ENCODE measurements around the gene TEX54. TPM values are rescaled to one million over a fixed set of nuclear protein-coding genes. Genes with fewer than 3 reads are reported as not detected.

TEX54 gene
- total and polyA plus RNA-seq, 2 of the 13 experiments (the other 11 are each of a cell fraction or from before 2014, with no cell fraction given) = not detected

DNA sequence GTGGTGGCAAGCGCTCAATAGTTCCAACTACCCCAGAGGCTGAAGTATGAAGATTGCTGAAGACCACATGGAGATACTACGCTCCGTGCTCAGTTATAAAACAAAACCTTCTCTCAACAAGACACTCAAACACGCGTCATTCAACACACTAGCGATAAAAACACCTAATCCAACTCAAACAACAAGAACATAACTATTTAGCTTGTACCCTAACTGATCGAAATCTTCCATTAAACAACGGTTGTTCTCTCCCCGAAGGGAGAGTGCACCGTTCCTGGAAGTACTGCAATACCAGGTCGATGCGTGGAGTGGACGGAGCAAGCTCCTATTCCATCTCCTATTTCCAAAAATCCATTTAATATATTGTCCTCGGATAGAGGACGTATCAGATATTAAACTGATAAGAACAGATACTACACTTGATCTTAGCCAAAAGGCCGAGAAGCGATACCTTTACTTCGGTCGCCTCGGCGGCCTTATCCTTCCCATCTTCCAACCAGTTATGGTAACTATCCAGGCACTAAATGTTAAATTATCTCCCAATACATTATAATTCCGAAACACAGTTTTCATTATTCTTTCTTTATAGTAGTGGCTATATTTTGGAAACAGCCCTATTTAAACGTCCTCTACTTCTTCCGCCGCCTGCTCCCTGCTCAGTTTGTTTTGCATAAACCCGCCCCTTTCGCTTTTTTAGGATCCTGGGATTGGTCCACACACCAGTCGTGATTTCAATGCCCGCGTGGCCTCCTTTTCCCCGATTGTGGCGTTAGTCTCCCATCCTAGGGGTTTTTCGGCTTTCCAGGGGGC, 8.9 kb upstream of the TEX54 start (continued):
- TF ChIP-seq ZNF354B (CRISPR knock-in tag; IDR thresholded peaks at IDR 0.05) (peak; percentile 66; the same call in 1 of the 2 replicates), POLR2A (IDR thresholded peaks at IDR 0.05; ENCODE audit: insufficient read depth in 1 of 2, low read depth in 2 of 2, low read length in 2 of 2) (peak; percentile 99 to 100), SAFB2 (CRISPR knock-in tag; IDR thresholded peaks at IDR 0.05; ENCODE audit: borderline replicate concordance, low read depth) (peak; percentile 68; the same call in 1 of the 2 replicates), ZSCAN9 (CRISPR knock-in tag; IDR thresholded peaks at IDR 0.05; ENCODE audit: borderline replicate concordance) (peak; percentile 99), HMGA1 (CRISPR knock-in tag; conservative IDR thresholded peaks at IDR 0.05) (no peak), ZNF564 (CRISPR knock-in tag; IDR thresholded peaks at IDR 0.05) (peak; percentile 91), ZNF460 (CRISPR knock-in tag; IDR thresholded peaks at IDR 0.05; ENCODE audit: borderline replicate concordance) (no peak; the same call in 1 of the 2 replicates), ZNF83 (CRISPR knock-in tag; IDR thresholded peaks at IDR 0.05; ENCODE audit: borderline replicate concordance) (no peak), ZNF782 (CRISPR knock-in tag; IDR thresholded peaks at IDR 0.05; ENCODE audit: borderline replicate concordance) (no peak; the same call in 1 of the 2 replicates), ZNF768 (CRISPR knock-in tag; IDR thresholded peaks at IDR 0.05) (no peak; the same call in 1 of the 2 replicates), MBNL3 (CRISPR knock-in tag; conservative IDR thresholded peaks at IDR 0.05) (no peak; the same call in 1 of the 2 replicates), ZNF563 (CRISPR knock-in tag; IDR thresholded peaks at IDR 0.05) (0 out of 2 replicates have a peak, but pooled peaks have one; percentile 35), HHEX (CRISPR knock-in tag; IDR thresholded peaks at IDR 0.05) (peak; percentile 25; the same call in 1 of the 2 replicates), ZNF326 (CRISPR knock-in tag; IDR thresholded peaks at IDR 0.05; ENCODE audit: borderline replicate concordance) (peak; percentile 91; the same call in 1 of the 2 replicates), WIZ (CRISPR knock-in tag; IDR thresholded peaks at IDR 0.05) (no peak), ZNF12 (CRISPR knock-in tag; IDR thresholded peaks at IDR 0.05) (peak; percentile 79), ZSCAN29 (CRISPR knock-in tag; conservative IDR thresholded peaks at IDR 0.05) (no peak; the same call in 1 of the 2 replicates), ATM (IDR thresholded peaks at IDR 0.05; ENCODE audit: borderline replicate concordance) (0 out of 2 replicates have a peak, but pooled peaks have one; percentile 56), ZFP82 (CRISPR knock-in tag; IDR thresholded peaks at IDR 0.05; ENCODE audit: borderline replicate concordance) (no peak; the same call in 1 of the 2 replicates)
- TF ChIP-seq, protein P1, sequence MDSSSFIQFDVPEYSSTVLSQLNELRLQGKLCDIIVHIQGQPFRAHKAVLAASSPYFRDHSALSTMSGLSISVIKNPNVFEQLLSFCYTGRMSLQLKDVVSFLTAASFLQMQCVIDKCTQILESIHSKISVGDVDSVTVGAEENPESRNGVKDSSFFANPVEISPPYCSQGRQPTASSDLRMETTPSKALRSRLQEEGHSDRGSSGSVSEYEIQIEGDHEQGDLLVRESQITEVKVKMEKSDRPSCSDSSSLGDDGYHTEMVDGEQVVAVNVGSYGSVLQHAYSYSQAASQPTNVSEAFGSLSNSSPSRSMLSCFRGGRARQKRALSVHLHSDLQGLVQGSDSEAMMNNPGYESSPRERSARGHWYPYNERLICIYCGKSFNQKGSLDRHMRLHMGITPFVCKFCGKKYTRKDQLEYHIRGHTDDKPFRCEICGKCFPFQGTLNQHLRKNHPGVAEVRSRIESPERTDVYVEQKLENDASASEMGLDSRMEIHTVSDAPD (CRISPR knock-in tag; IDR thresholded peaks at IDR 0.05) = no peak; the same call in 1 of the 2 replicates
- TF ChIP-seq, protein P2, sequence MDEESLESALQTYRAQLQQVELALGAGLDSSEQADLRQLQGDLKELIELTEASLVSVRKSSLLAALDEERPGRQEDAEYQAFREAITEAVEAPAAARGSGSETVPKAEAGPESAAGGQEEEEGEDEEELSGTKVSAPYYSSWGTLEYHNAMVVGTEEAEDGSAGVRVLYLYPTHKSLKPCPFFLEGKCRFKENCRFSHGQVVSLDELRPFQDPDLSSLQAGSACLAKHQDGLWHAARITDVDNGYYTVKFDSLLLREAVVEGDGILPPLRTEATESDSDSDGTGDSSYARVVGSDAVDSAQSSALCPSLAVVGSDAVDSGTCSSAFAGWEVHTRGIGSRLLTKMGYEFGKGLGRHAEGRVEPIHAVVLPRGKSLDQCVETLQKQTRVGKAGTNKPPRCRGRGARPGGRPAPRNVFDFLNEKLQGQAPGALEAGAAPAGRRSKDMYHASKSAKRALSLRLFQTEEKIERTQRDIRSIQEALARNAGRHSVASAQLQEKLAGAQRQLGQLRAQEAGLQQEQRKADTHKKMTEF (CRISPR knock-in tag; IDR thresholded peaks at IDR 0.05) = peak; percentile 100
- TF ChIP-seq, protein P3, sequence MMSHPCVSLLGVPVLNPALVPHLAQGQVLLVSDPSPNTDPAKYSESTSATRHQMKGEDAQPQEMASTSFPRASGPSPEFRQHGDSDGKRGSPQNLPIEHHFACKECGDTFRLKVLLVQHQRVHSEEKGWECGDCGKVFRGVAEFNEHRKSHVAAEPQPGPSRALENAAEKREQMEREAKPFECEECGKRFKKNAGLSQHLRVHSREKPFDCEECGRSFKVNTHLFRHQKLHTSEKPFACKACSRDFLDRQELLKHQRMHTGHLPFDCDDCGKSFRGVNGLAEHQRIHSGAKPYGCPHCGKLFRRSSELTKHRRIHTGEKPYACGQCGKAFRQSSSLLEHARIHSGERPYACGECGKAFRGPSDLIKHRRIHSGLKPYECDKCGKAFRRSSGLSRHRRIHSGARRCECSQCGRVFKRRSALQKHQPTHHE (CRISPR knock-in tag; IDR thresholded peaks at IDR 0.05; ENCODE audit: borderline replicate concordance) = peak; percentile 78; the same call in 1 of the 2 replicates
- TF ChIP-seq, protein P4, sequence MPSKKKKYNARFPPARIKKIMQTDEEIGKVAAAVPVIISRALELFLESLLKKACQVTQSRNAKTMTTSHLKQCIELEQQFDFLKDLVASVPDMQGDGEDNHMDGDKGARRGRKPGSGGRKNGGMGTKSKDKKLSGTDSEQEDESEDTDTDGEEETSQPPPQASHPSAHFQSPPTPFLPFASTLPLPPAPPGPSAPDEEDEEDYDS (CRISPR knock-in tag; IDR thresholded peaks at IDR 0.05) = peak; percentile 96
